Panc1 (cell line): ENCODE measurements around the gene PPIB.

ENCODE experiments used
- POLR2AphosphoS5 ChIP-seq: IDR thresholded peaks from 2 replicates; pipeline ENCODE4 v1.6.1; 2012; ENCODE audit warnings: mild to moderate bottlenecking, low read depth, low read length, moderate library complexity
- TCF7L2 ChIP-seq: IDR thresholded peaks from 2 replicates; pipeline ENCODE4 v1.6.1; 2011; ENCODE audit warnings: mild to moderate bottlenecking, low read depth, low read length, inconsistent platforms
- TF ChIP-seq, protein P1 (sequence below): fragments of 450-650 bp; IDR thresholded peaks from 2 replicates; pipeline ENCODE4 v1.5.1; 2017; ENCODE audit warnings: mild to moderate bottlenecking
- TF ChIP-seq, protein P2 (sequence below), 2 experiments: IDR thresholded peaks; 2 replicates each; pipeline ENCODE4 v1.6.1; 2011 to 2012; ENCODE audit warnings: low read depth in 2 of 2, control low read depth in 1 of 2, low read length in 1 of 2, mild to moderate bottlenecking in 1 of 2, moderate library complexity in 1 of 2; ENCODE audit not compliant: insufficient read depth in 1 of 2

DNA sequence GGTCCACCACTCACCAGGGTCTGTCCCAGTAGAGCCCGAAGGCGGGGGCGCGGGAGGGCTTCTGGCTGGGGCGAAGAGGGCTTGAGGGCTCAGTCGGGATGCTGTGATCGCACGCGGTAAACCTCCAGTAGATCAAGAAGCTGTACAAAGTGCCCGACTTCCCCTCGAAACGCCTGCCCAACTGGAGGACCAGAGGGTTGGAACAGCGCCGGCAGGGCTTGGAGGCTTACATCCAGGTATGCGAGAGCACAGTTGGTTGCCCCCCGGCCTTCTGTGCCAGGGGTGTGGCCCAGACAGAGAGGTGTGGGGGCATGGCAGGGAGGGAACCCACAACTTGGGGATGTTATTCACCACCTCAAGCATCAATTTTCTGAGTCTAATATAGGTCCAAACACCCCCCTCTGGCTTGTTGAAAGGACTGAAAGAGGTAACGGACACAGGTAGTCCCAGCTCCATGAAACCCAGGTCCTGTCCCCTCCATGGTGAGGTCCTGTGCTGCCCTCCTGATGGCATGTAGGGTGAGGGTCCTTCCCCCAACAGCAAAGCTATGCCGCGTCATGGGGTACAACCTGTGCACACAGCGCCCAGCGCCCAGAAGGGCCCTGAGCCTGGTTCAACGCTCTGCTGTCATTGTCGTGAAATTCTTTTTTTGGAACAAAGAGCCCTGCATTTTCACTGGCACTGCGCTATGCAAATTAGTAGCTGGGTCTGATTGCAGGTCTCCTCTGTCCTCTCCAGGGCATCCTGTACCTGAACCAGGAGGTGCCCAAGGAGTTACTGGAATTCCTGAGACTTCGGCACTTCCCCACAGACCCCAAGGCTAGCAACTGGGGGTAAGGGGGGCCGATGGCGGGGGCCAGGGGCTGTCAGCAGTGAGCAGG is 10.1 kb downstream of the PPIB start:
- TF ChIP-seq, protein P1, sequence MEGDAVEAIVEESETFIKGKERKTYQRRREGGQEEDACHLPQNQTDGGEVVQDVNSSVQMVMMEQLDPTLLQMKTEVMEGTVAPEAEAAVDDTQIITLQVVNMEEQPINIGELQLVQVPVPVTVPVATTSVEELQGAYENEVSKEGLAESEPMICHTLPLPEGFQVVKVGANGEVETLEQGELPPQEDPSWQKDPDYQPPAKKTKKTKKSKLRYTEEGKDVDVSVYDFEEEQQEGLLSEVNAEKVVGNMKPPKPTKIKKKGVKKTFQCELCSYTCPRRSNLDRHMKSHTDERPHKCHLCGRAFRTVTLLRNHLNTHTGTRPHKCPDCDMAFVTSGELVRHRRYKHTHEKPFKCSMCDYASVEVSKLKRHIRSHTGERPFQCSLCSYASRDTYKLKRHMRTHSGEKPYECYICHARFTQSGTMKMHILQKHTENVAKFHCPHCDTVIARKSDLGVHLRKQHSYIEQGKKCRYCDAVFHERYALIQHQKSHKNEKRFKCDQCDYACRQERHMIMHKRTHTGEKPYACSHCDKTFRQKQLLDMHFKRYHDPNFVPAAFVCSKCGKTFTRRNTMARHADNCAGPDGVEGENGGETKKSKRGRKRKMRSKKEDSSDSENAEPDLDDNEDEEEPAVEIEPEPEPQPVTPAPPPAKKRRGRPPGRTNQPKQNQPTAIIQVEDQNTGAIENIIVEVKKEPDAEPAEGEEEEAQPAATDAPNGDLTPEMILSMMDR, result no peak
- no peak for TF ChIP-seq POLR2AphosphoS5
- TF ChIP-seq, protein P2, sequence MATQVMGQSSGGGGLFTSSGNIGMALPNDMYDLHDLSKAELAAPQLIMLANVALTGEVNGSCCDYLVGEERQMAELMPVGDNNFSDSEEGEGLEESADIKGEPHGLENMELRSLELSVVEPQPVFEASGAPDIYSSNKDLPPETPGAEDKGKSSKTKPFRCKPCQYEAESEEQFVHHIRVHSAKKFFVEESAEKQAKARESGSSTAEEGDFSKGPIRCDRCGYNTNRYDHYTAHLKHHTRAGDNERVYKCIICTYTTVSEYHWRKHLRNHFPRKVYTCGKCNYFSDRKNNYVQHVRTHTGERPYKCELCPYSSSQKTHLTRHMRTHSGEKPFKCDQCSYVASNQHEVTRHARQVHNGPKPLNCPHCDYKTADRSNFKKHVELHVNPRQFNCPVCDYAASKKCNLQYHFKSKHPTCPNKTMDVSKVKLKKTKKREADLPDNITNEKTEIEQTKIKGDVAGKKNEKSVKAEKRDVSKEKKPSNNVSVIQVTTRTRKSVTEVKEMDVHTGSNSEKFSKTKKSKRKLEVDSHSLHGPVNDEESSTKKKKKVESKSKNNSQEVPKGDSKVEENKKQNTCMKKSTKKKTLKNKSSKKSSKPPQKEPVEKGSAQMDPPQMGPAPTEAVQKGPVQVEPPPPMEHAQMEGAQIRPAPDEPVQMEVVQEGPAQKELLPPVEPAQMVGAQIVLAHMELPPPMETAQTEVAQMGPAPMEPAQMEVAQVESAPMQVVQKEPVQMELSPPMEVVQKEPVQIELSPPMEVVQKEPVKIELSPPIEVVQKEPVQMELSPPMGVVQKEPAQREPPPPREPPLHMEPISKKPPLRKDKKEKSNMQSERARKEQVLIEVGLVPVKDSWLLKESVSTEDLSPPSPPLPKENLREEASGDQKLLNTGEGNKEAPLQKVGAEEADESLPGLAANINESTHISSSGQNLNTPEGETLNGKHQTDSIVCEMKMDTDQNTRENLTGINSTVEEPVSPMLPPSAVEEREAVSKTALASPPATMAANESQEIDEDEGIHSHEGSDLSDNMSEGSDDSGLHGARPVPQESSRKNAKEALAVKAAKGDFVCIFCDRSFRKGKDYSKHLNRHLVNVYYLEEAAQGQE (IDR thresholded peaks at IDR 0.05; ENCODE audit: insufficient read depth in 1 of 2, low read depth in 2 of 2, low read length in 1 of 2), result no peak
- TF ChIP-seq TCF7L2, result no peak
